Esophagus muscularis mucosa (tissue), 4 donors: ENCODE data around the gene ZNF599. TPM values are rescaled to one million over a fixed set of nuclear protein-coding genes. Genes with fewer than 3 reads are reported as not detected.

ENCODE experiments used
- DNase-seq: peaks from one replicate; pipeline ENCODE4 v3.0.0-alpha.2; 2017; ENCODE audit errors: extremely low spot score
- H3K27ac ChIP-seq, 4 donors: fragments of 200-600 bp; sonication (generic); replicated peaks in 1 of 4; 1 replicate in 3 of 4; 2 replicates in 1 of 4; pipeline ENCODE4 v1.5.1; 2016 to 2019; ENCODE audit warnings: mild to moderate bottlenecking in 1 of 4
- H3K27me3 ChIP-seq, 4 donors: fragments of 200-600 bp; sonication (generic); one replicate each; pipeline versions ENCODE4 v1.5.1 to v1.6.0; 2016 to 2019
- H3K36me3 ChIP-seq, 4 donors: fragments of 200-600 bp; sonication (generic); one replicate each; pipeline ENCODE4 v1.5.1; 2016 to 2019
- H3K4me1 ChIP-seq, 4 donors: fragments of 200-600 bp; sonication (generic); one replicate each; pipeline ENCODE4 v1.5.1; 2016 to 2019
- H3K4me3 ChIP-seq, 4 donors: fragments of 200-600 bp; sonication (generic); 1 replicate in 2 of 4; 2 replicates in 2 of 4; pipeline ENCODE4 v1.5.1; 2016 to 2019; ENCODE audit warnings: mild to moderate bottlenecking in 4 of 4, moderate library complexity in 1 of 4
- H3K9me3 ChIP-seq, 4 donors: fragments of 200-600 bp; sonication (generic); 1 replicate in 3 of 4; 2 replicates in 1 of 4; pipeline ENCODE4 v1.5.1; 2016 to 2019
- EP300 ChIP-seq: sonication (generic); formaldehyde crosslinking; IDR thresholded peaks from one replicate; pipeline ENCODE4 v1.6.1; 2017; ENCODE audit warnings: antibody characterized with exemption
- POLR2A ChIP-seq: fragments of 450-650 bp; IDR thresholded peaks from one replicate; pipeline ENCODE4 v1.6.1; 2017; ENCODE audit warnings: antibody characterized with exemption, moderate library complexity, mild to moderate bottlenecking, low read depth
- POLR2AphosphoS5 ChIP-seq, 2 donors: sonication (generic); formaldehyde crosslinking; IDR thresholded peaks; one replicate each; pipeline ENCODE4 v1.6.1; 2017; ENCODE audit warnings: antibody characterized with exemption in 2 of 2
- WGBS: methylation state at CpG from one replicate; pipeline ENCODE4 v1.1.5; 2018; 5-methylcytosine and 5-hydroxymethylcytosine counted together
- intact Hi-C: fragments of 100-400 bp; cut with DNase I; formaldehyde crosslinking; loops from one replicate; pipeline ENCODE4 v1.15.1; 2023
- total RNA-seq, 4 donors: library from RNA; depleted of rRNA; stranded (reverse); fragments of >200 nt; gene quantifications; one replicate each; pipeline versions ENCODE4 v1.1.0 to v1.2.1, GENCODE V29; 2016
- TF ChIP-seq, protein P1 (sequence below), 3 experiments: fragments of 200-600 bp in 2 of 3; fragments of 450-650 bp in 1 of 3; sonication (generic) in 2 of 3; IDR thresholded peaks; one replicate each; pipeline ENCODE4 v1.5.1; 2017 to 2019; ENCODE audit warnings: antibody characterized with exemption in 3 of 3, mild to moderate bottlenecking in 2 of 3, moderate library complexity in 1 of 3

Gene ZNF599
- total RNA-seq, 4 donors from 2014 or later, result 5.8 to 7.1 (median 6.7) TPM

DNA sequence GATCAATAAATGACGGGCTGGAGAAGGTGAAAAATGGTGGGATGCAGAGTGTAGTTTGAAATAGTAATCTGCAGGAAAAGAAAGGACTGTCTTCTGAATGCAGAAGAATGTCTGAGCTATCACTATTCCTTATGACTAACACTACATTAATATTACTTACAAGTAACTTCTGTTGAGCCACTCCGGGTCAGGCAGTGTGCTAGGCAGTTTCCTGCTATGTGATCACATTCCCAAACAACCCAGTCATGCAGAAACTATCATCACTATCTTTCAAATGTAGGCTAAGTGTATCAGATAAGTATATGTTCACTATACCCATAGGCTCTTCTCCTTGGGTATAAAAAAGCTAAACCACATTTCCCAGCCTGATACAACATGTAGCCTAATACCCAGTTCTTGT lies 6.6 kb downstream of the ZNF599 start:
- H3K27me3 ChIP-seq, result no peaks in the 10 kb centered on the region
- H3K36me3 ChIP-seq, result peaks cover 49 to 86% (median 78%) of the 10 kb centered on the region in 4 donors
- TF ChIP-seq EP300 (no peak), POLR2A (no peak), POLR2AphosphoS5 (IDR thresholded peaks at IDR 0.05) (no peak)
- TF ChIP-seq, protein P1, sequence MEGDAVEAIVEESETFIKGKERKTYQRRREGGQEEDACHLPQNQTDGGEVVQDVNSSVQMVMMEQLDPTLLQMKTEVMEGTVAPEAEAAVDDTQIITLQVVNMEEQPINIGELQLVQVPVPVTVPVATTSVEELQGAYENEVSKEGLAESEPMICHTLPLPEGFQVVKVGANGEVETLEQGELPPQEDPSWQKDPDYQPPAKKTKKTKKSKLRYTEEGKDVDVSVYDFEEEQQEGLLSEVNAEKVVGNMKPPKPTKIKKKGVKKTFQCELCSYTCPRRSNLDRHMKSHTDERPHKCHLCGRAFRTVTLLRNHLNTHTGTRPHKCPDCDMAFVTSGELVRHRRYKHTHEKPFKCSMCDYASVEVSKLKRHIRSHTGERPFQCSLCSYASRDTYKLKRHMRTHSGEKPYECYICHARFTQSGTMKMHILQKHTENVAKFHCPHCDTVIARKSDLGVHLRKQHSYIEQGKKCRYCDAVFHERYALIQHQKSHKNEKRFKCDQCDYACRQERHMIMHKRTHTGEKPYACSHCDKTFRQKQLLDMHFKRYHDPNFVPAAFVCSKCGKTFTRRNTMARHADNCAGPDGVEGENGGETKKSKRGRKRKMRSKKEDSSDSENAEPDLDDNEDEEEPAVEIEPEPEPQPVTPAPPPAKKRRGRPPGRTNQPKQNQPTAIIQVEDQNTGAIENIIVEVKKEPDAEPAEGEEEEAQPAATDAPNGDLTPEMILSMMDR (IDR thresholded peaks at IDR 0.05), result no peak
- WGBS, result 95% methylated on average over 2 of the region's 2 CpGs
- no peak for DNase-seq
- H3K4me3 ChIP-seq, result no peak overlapping the region
- no peak overlapping the region for H3K27ac ChIP-seq
- H3K4me1 ChIP-seq, result peaks cover under 1 to 2% (median 2%) of the 10 kb centered on the region in 4 donors
- H3K9me3 ChIP-seq, result peaks cover 0 to 26% (median 16%) of the 10 kb centered on the region in 4 donors
- intact Hi-C loops, result no loop called here

- no peak for TF ChIP-seq EP300
- TF ChIP-seq POLR2AphosphoS5 (IDR thresholded peaks at IDR 0.05), result no peak
- TF ChIP-seq, protein P1 (IDR thresholded peaks at IDR 0.05), result no peak
- no peak for TF ChIP-seq POLR2A
- Histone ChIP-seq H3K27ac (no peak overlapping the region), H3K4me3 (no peak overlapping the region), H3K27me3 (no peaks in the 10 kb centered on the region), H3K36me3 (peaks cover 43 to 79% (median 58%) of the 10 kb centered on the region in 4 donors), H3K9me3 (peaks cover 6 to 92% (median 78%) of the 10 kb centered on the region in 4 donors), H3K4me1 (no peaks in the 10 kb centered on the region)
- no peak for DNase-seq
- intact Hi-C loops, result no loop called here
- WGBS, result 98% methylated on average over 11 of the region's 11 CpGs
Measured at GRCh38 chr19:34759218-34759917, 13.6 kb downstream of the ZNF599 start.

- no peak overlapping the region for H3K4me3 ChIP-seq
- peaks cover 6 to 95% (median 87%) of the 10 kb centered on the region in 4 donors for H3K9me3 ChIP-seq
- H3K27me3 ChIP-seq, result no peaks in the 10 kb centered on the region
- TF ChIP-seq POLR2A (no peak), POLR2AphosphoS5 (IDR thresholded peaks at IDR 0.05) (no peak), EP300 (no peak)
- TF ChIP-seq, protein P1 (IDR thresholded peaks at IDR 0.05), result no peak
- H3K27ac ChIP-seq, result no peak overlapping the region
- no peak for DNase-seq
- 95% methylated on average over 4 of the region's 4 CpGs for WGBS
- H3K4me1 ChIP-seq, result no peaks in the 10 kb centered on the region
- H3K36me3 ChIP-seq, result peaks cover 25 to 72% (median 48%) of the 10 kb centered on the region in 4 donors
- intact Hi-C loops, result no loop called here
Measured at GRCh38 chr19:34757441-34757840, 15.6 kb downstream of the ZNF599 start.

- intact Hi-C loops, result no loop called here
- H3K27ac ChIP-seq, result no peak overlapping the region
- peaks cover 35 to 38% (median 36%) of the 10 kb centered on the region in 4 donors for H3K36me3 ChIP-seq
- WGBS, result 87% methylated on average over 3 of the region's 3 CpGs
- no peak overlapping the region for H3K4me3 ChIP-seq
- DNase-seq, result no peak
- H3K4me1 ChIP-seq, result no peaks in the 10 kb centered on the region
- no peaks in the 10 kb centered on the region for H3K27me3 ChIP-seq
- peaks cover 0 to 93% (median 85%) of the 10 kb centered on the region in 4 donors for H3K9me3 ChIP-seq
- no peak for TF ChIP-seq POLR2A
- no peak for TF ChIP-seq POLR2AphosphoS5 (IDR thresholded peaks at IDR 0.05)
- TF ChIP-seq, protein P1 (IDR thresholded peaks at IDR 0.05), result no peak
- no peak for TF ChIP-seq EP300
Measured at GRCh38 chr19:34744896-34745690, 27.9 kb downstream of the ZNF599 start.
